ENCODE data around the gene NUDT1. TPM values are rescaled to one million over a fixed set of nuclear protein-coding genes. Genes with fewer than 3 reads are reported as not detected.

Gene NUDT1
- total and polyA plus RNA-seq, 2 experiments from 2014 or later: 54.5 to 163 TPM

GRCh38 chr7:2196381-2197378, 45.3 kb upstream of the NUDT1 start (continued):
- TF ChIP-seq ZNF114 (CRISPR knock-in tag; IDR thresholded peaks at IDR 0.05): no peak

GRCh38 chr7:2197436-2198155, 44.4 kb upstream of the NUDT1 start:
- no peaks in the 10 kb centered on the region for H3K4me1 ChIP-seq (ENCODE audit: insufficient read depth)
- no peak for ATAC-seq
- TF ChIP-seq JUNB (IDR thresholded peaks at IDR 0.05; ENCODE audit: unreplicated experiment): no peak
- no peak for TF ChIP-seq ZNF462 (CRISPR knock-in tag; IDR thresholded peaks at IDR 0.05)
- no peak for TF ChIP-seq CREB1 (CRISPR knock-in tag; IDR thresholded peaks at IDR 0.05; ENCODE audit: low read depth)
- no peak for TF ChIP-seq ETS1 (IDR thresholded peaks at IDR 0.05)
- TF ChIP-seq ZNF331 (CRISPR knock-in tag; IDR thresholded peaks at IDR 0.05; ENCODE audit: low read depth): no peak
- TF ChIP-seq CTCF (conservative IDR thresholded peaks at IDR 0.05; ENCODE audit: low read depth in 2 of 2): no peak
- no peak for TF ChIP-seq REST (IDR thresholded peaks at IDR 0.05; ENCODE audit: unreplicated experiment)
- no peak for TF ChIP-seq POLR2AphosphoS5 (IDR thresholded peaks at IDR 0.05; ENCODE audit: low read depth)

More at GRCh38 chr7:2197436-2198155, 44.4 kb upstream of the NUDT1 start:
- Mint-ChIP-seq H3K4me1 (no peaks in the 10 kb centered on the region), H3K27me3 (ENCODE audit: insufficient read depth, low read depth, poor library complexity) (peaks cover 9% of the 10 kb centered on the region), H3K9me3 (peaks cover 8% of the 10 kb centered on the region; the same call in 2 of the 3 replicates), H3K36me3 (ENCODE audit: low read depth) (peaks cover 54% of the 10 kb centered on the region), H3K27ac (no peak overlapping the region), H3K4me3 (no peak overlapping the region)
- Histone ChIP-seq H3K4me2 (no peak overlapping the region), H2AFZ (no peak overlapping the region), H3F3A (replicated peaks; ENCODE audit: low read depth) (no peaks in the 10 kb centered on the region), H3K27me3 (ENCODE audit: insufficient read depth) (no peaks in the 10 kb centered on the region), H3K9me2 (ENCODE audit: insufficient read depth) (no peaks in the 10 kb centered on the region), H4K20me1 (replicated peaks; ENCODE audit: insufficient read depth) (0 out of 2 replicates have a peak, but pooled peaks cover 6% of the 10 kb centered on the region), H3K36me3 (ENCODE audit: insufficient read depth) (peaks cover 11% of the 10 kb centered on the region), H3K79me2 (replicated peaks; ENCODE audit: insufficient read depth) (peaks cover 14% of the 10 kb centered on the region; the same call in 1 of the 2 replicates), H3K27ac (ENCODE audit: low read depth) (no peak overlapping the region), H3K4me3 (no peak overlapping the region)
- no peak for DNase-seq (ENCODE audit: low spot score)

Measured in GM23338 (cell line).